Neural progenitor cell (in vitro differentiated cells): ENCODE measurements around the gene ZNF500. TPM values are rescaled to one million over a fixed set of nuclear protein-coding genes. Genes with fewer than 3 reads are reported as not detected.

ENCODE experiments used
- DNase-seq: peaks from one replicate; pipeline ENCODE4 v3.0.0-alpha.2; 2016; ENCODE audit warnings: low spot score
- H2AFZ ChIP-seq: fragments of 200-600 bp; sonication (generic); replicated peaks from 2 replicates; pipeline ENCODE4 v1.6.1; 2016; ENCODE audit warnings: antibody characterized with exemption
- H3F3A ChIP-seq: fragments of 200-600 bp; sonication (generic); 2 replicates; pipeline ENCODE4 v1.6.1; 2016; ENCODE audit warnings: antibody characterized with exemption, low read depth
- H3K27ac ChIP-seq: fragments of 200-600 bp; sonication (generic); 2 replicates; pipeline ENCODE4 v1.5.1; 2016; ENCODE audit warnings: mild to moderate bottlenecking
- H3K27me3 ChIP-seq: fragments of 200-600 bp; sonication (generic); 2 replicates; pipeline ENCODE4 v1.6.1; 2016; ENCODE audit warnings: mild to moderate bottlenecking, moderate library complexity
- H3K36me3 ChIP-seq: fragments of 200-600 bp; sonication (generic); 2 replicates; pipeline ENCODE4 v1.5.1; 2016
- H3K4me1 ChIP-seq: fragments of 200-600 bp; sonication (generic); 2 replicates; pipeline ENCODE4 v1.6.1; 2016; ENCODE audit warnings: mixed run types
- H3K4me2 ChIP-seq: fragments of 200-600 bp; sonication (generic); 2 replicates; pipeline ENCODE4 v1.6.1; 2016
- H3K4me3 ChIP-seq: fragments of 200-600 bp; sonication (generic); 2 replicates; pipeline ENCODE4 v1.5.1; 2016
- H3K79me2 ChIP-seq: fragments of 200-600 bp; sonication (generic); 2 replicates; pipeline ENCODE4 v1.6.1; 2016; ENCODE audit warnings: low read depth
- H3K9ac ChIP-seq: fragments of 200-600 bp; sonication (generic); 2 replicates; pipeline ENCODE4 v1.6.1; 2016
- H3K9me3 ChIP-seq: fragments of 200-600 bp; sonication (generic); 2 replicates; pipeline ENCODE4 v1.5.1; 2016; ENCODE audit warnings: low read depth
- H4K20me1 ChIP-seq: fragments of 200-600 bp; sonication (generic); 2 replicates; pipeline ENCODE4 v1.6.1; 2016; ENCODE audit warnings: low read depth
- H3K27ac Mint-ChIP-seq: 3 replicates; pipeline ENCODE4 v1.8.0; 2021; ENCODE audit warnings: mixed read lengths
- H3K27me3 Mint-ChIP-seq: 2 replicates; pipeline ENCODE4 v1.8.0; 2022; ENCODE audit warnings: low read depth, mild to moderate bottlenecking, inconsistent platforms, moderate library complexity, mixed read lengths; ENCODE audit not compliant: insufficient read depth
- H3K36me3 Mint-ChIP-seq: 3 replicates; pipeline ENCODE4 v1.8.0; 2021; ENCODE audit warnings: mixed read lengths
- H3K4me1 Mint-ChIP-seq: 3 replicates; pipeline ENCODE4 v1.8.0; 2021; ENCODE audit warnings: mixed read lengths
- H3K4me3 Mint-ChIP-seq: 3 replicates; pipeline ENCODE4 v1.8.0; 2021; ENCODE audit warnings: mild to moderate bottlenecking, moderate library complexity, mixed read lengths
- H3K9me3 Mint-ChIP-seq: 3 replicates; pipeline ENCODE4 v1.8.0; 2020; ENCODE audit warnings: mixed read lengths
- CTCF ChIP-seq: fragments of 200-600 bp; sonication (generic); IDR thresholded peaks from 2 replicates; pipeline ENCODE4 v1.5.1; 2017; ENCODE audit warnings: antibody characterized with exemption, mild to moderate bottlenecking
- EZH2 ChIP-seq: fragments of 200-600 bp; sonication (generic); IDR thresholded peaks from 2 replicates; pipeline ENCODE4 v1.6.1; 2017; ENCODE audit warnings: antibody characterized with exemption, mild to moderate bottlenecking, moderate library complexity
- EZH2phosphoT487 ChIP-seq: fragments of 200-600 bp; sonication (generic); IDR thresholded peaks from 2 replicates; pipeline ENCODE4 v1.6.1; 2017; ENCODE audit warnings: antibody characterized with exemption
- total RNA-seq: library from RNA; depleted of rRNA; stranded (reverse); fragments of >200 nt; gene quantifications from 2 replicates; pipeline ENCODE4 v1.2.3, GENCODE V29; 2015; ENCODE audit warnings: low replicate concordance

ZNF500 gene
- total RNA-seq, 1 donor from 2014 or later = 4.2 TPM

GRCh38 chr16:4703906-4704305 is 63.1 kb downstream of the ZNF500 start:
- Mint-ChIP-seq H3K9me3 (no peaks in the 10 kb centered on the region), H3K4me3 (no peak overlapping the region), H3K27me3 (no peaks in the 10 kb centered on the region), H3K4me1 (no peaks in the 10 kb centered on the region), H3K27ac (no peak overlapping the region), H3K36me3 (peaks cover 17% of the 10 kb centered on the region)
- TF ChIP-seq EZH2 (no peak), CTCF (no peak), EZH2phosphoT487 (no peak)
- Histone ChIP-seq H3K9me3 (no peaks in the 10 kb centered on the region), H3K4me1 (no peaks in the 10 kb centered on the region), H2AFZ (no peak overlapping the region), H3K36me3 (peaks cover 2% of the 10 kb centered on the region), H3K27me3 (no peaks in the 10 kb centered on the region), H4K20me1 (no peaks in the 10 kb centered on the region), H3K27ac (no peak overlapping the region), H3K4me3 (no peak overlapping the region), H3F3A (no peaks in the 10 kb centered on the region), H3K4me2 (no peak overlapping the region), H3K79me2 (no peaks in the 10 kb centered on the region), H3K9ac (no peak overlapping the region)
- no peak for DNase-seq

- no peak overlapping the region for H3K9ac ChIP-seq
- Mint-ChIP-seq H3K27me3 (no peaks in the 10 kb centered on the region), H3K4me3 (peak overlapping the region; percentile 41), H3K36me3 (peaks cover 17% of the 10 kb centered on the region), H3K27ac (no peak overlapping the region), H3K9me3 (no peaks in the 10 kb centered on the region), H3K4me1 (no peaks in the 10 kb centered on the region)
- H3K27me3 ChIP-seq = no peaks in the 10 kb centered on the region
- TF ChIP-seq EZH2 = no peak
- TF ChIP-seq CTCF = no peak
- TF ChIP-seq EZH2phosphoT487 = no peak
- H2AFZ ChIP-seq = no peak overlapping the region
- no peak for DNase-seq
- H3K9me3 ChIP-seq = no peaks in the 10 kb centered on the region
- H3K4me1 ChIP-seq = no peaks in the 10 kb centered on the region
- no peaks in the 10 kb centered on the region for H4K20me1 ChIP-seq
- H3K36me3 ChIP-seq = peaks cover under 1% of the 10 kb centered on the region
- no peak overlapping the region for H3K4me3 ChIP-seq
- no peaks in the 10 kb centered on the region for H3K79me2 ChIP-seq
- no peak overlapping the region for H3K27ac ChIP-seq
- no peaks in the 10 kb centered on the region for H3F3A ChIP-seq
- H3K4me2 ChIP-seq = no peak overlapping the region
These were observed 64.5 kb downstream of the ZNF500 start for GRCh38 chr16:4702466-4702808.

GRCh38 chr16:4701791-4702465 is 65.0 kb downstream of the ZNF500 start:
- TF ChIP-seq CTCF (no peak), EZH2phosphoT487 (no peak), EZH2 (no peak)
- Histone ChIP-seq H3K4me3 (no peak overlapping the region), H4K20me1 (no peaks in the 10 kb centered on the region), H2AFZ (no peak overlapping the region), H3K27me3 (no peaks in the 10 kb centered on the region), H3K79me2 (no peaks in the 10 kb centered on the region), H3K4me1 (no peaks in the 10 kb centered on the region), H3K36me3 (no peaks in the 10 kb centered on the region), H3K27ac (no peak overlapping the region), H3K4me2 (no peak overlapping the region), H3K9me3 (no peaks in the 10 kb centered on the region), H3F3A (no peaks in the 10 kb centered on the region), H3K9ac (no peak overlapping the region)
- Mint-ChIP-seq H3K9me3 (no peaks in the 10 kb centered on the region), H3K4me1 (no peaks in the 10 kb centered on the region), H3K4me3 (peak overlapping the region; percentile 41), H3K27ac (no peak overlapping the region), H3K36me3 (peaks cover 16% of the 10 kb centered on the region), H3K27me3 (no peaks in the 10 kb centered on the region)
- no peak for DNase-seq
